Measurements from ENCODE around the gene FUBP3.
A peak's percentile ranks its signal among the peaks of the same experiment; 100 is the strongest.
"Not testable (repeated sequence)": the region's sequence is repeated elsewhere in the genome, so short reads cannot be mapped to it uniquely, and the experiment has no call there.

The FUBP3 gene

DNA sequence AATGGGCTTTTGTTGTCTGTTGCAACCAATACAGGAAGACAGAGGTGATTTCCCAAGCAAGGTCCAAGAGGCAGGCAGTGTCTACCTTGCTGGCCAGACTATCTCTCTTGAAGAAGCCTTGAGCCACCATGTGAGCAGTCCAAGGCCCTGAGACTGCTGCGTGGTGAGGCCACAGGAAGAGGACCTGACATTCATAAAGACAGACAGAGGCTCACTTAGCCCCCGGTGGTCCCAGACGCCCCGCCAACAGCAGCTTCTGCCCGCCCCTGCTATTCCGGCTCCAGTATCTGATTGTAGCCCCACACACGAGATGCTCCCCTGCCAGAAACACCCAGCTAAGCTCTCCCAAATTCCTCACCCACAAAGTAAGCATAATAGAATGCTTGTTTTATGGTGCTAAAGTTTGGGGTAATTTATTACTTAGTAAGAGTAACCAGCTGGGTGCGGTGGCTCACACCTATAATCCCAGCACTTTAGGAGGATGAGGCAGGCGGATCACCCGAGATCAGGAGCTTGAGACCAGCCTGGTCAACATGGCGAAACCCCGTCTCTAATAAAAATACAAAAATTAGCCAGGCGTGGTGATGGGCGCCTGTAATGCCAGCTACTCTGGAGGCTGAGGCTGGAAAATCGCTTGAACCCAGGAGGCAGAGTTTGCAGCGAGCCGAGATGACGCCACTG lies 22.8 kb upstream of the FUBP3 start:
- no peak for DNase-seq (ENCODE audit: low read depth in 2 of 2)

DNA sequence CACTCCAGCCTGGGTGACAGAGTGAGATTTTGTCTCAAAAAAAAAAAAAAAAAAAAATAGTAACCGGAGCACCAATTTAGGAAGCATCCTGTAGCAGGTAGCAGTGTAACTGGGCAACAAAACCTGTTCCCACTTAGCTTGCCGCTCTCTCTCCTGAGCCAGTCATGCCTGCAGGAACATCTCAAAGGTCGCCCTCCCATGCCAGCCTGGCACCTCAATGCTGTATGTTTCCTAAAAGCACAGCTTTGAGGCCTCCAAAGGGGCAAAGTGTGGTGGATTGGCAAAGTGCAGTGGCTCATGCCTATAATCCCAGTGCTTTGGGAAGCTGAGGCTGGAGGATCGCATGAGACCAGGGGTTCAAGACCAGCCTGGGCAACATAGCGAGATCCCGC lies 22.3 kb upstream of the FUBP3 start:
- no peak for DNase-seq (ENCODE audit: low read depth in 2 of 2)

DNA sequence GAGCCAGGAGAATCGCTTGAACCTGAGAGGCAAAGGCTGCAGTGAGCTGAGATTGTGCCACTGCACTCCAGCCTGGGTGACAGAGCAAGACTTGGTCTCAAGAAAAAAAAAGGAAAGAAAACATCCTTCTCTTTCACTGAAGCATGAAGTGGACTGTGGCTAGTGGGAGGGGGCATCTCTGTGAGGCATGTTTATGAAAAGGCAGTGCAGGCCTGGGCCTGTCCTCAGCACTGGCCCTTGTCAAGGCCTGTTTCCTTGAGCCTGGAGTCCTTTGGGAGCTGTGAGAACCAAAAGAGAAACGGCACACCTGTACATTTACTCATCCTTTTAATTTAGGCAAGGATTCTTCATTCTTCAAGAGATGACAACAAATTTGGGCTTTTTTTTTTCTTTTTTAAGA lies 18.3 kb upstream of the FUBP3 start:
- no peak for DNase-seq (ENCODE audit: low read depth in 2 of 2)

DNA sequence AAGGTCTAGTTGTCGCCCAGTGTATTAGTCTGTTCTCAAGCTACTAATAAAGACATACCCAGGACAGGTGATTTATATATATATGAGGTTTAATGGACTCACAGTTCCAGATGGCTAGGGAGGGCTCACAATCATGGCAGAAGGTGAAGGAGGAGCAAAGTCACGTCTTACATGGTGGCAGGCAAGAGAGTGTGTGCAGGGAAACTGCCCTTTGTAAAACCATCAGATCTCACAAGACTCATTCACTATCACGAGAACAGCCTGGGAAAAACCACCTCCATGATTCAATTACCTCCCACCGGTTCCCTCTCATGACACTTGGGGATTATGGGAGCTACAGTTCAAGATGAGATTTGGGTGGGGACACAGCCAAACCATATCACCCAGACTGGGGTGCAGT lies 16.9 kb upstream of the FUBP3 start:
- not testable (repeated sequence) for DNase-seq (ENCODE audit: low read depth in 2 of 2)

DNA sequence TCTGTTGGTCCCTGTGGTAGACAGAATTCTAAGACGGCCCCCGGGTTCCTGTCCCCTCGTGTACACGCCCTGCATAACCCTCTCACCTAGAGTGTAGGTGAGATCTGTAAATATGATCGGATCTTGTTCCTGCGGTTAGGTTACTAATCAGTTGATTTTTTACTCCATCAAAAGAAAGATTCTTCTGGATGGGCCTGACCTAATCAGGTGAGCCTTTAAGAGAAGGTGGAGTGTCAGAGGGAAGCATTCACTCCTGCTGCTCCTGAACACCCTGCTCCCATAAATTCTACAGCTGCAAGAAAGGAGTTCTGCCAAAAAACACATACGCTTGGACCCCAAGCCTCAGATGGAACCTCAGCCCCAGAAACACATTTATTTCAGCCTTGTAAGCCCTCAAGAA lies 15.6 kb upstream of the FUBP3 start:
- DNase-seq (ENCODE audit: low read depth in 2 of 2), result no peak

DNA sequence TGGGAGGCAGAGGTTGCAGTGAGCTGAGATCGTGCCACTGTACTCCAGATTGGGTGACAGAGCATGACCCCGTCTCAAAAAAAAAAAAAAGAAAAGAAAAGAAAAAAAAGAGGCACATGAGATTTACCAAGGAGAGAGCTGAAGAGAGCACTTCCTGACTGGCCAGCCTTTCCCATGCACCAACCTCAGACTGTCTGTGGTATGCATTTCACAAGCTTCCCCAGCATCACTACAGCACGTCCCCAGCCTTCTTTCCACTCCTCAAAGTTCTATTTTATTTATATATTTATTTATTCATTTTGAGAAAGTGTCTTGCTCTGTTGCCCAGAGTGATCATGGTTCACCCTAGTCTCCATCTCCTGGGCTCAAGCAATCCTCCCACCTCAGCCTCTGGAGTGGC lies 13.6 kb upstream of the FUBP3 start:
- no peak for DNase-seq (ENCODE audit: low read depth in 2 of 2)

DNA sequence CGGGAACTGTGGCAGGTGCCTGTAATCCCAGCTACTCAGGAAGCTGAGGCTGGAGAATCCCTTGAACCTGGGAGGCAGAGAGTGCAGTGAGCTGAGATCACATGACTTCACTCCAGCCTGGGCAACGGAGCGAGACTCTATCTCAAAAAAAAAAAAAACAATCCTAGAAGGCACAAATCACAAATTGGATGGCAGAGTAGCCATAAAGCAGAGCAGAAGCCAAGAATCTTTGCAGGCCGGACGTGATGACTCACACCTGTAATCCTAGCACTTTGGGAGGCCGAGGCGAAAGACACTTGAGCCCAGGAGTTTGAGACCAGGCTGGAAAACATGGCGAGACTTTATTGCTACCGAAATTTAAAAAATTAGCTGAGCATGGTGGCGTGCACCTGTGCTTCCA lies 9.2 kb upstream of the FUBP3 start:
- no peak for DNase-seq (ENCODE audit: low read depth in 2 of 2)

DNA sequence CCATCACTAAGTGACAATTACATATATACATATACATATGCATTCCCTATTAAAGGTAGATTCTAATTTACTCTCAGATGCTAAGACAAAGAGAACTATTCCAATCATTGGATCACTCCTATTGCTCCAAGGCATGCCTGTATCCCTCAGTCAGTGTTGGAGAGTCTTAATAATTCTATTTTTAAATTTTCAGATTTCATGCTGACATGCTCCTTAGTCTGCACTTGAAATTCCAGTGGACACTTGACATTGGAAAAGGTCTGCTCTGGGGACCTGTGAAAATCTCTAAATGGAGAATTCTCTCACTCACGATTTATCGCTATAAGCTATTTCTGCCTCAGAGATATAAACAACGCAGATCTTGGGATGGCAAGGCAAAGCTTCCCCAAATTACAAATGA lies 3.9 kb upstream of the FUBP3 start:
- DNase-seq (ENCODE audit: low read depth in 2 of 2), result no peak

DNA sequence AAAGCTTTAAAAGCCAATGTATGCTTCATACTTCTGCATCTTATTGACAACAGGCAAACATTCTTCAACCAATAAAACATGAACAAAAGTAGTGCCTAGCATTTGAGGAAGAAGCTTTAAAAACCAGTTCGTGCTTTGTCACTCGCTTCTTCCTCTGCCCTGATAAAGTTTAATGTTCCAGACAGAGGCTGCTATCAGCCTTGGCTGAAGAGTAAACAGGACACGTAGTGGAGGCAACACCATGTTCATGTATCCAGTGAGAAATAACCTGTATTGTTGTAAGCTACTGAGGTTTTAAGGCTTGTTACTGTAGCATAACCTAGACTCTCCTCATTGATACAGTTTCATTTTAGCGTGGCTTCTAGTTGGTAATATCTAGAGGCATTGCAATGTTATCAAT lies 3.2 kb upstream of the FUBP3 start:
- DNase-seq (ENCODE audit: low read depth in 2 of 2), result no peak

DNA sequence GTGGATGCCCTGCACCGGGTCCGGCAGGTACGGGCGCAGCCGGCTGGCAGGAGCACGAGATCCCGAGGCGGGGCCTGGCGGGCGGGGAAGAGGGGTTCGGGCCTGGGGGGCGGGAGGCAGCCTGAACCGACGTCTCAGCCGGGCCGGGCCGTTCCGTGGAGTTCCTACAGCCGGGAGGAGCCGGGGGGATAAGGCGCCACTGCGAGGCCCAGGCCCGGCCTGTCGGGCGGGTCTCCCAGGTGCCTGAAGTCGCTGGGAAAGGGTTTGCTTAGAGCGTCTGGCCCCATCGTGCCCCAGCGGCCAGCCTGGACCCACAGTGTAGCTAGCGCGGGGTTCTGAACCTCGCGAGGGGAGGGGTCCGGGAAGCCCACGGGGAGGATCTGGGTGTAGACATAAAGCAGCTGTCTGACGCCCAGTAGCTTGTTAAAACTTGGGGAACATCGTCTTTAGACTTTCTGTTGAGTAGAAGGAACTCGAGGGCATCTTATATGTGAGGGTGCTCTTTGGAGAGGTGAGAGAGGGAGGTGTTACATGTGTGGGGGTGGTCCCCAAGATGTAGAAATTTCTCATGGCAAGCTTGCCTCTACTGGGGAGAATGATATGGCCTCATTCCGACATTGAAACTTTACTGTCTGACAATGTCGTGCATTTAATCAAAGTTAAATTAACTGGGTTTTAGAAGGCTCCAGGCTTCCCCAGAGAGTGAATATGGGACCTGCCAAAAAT lies 524 bp downstream of the FUBP3 start:
- DNase-seq (ENCODE audit: low read depth in 2 of 2), result peak in 1 of 2 experiments; percentile 1

DNA sequence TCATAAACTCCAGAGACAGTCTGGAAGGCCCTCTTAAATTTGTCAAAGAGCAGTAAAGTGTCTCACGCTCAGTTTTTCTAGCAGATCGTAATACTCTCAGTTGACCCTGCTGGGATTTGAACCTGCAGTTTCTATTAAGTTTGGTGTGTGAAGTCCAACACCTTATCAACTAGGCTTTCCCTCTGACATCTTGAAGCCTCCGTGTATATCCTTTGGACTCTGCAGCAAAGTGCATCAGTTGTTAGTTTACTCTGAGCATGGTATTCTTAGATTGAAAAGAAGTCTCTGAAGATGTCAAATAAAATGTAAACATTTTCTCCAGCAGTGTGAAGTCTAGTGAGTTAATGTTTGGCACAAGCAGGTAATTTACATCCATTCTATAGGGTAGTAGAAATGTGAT lies 2.4 kb downstream of the FUBP3 start:
- DNase-seq (ENCODE audit: low read depth in 2 of 2), result no peak

DNA sequence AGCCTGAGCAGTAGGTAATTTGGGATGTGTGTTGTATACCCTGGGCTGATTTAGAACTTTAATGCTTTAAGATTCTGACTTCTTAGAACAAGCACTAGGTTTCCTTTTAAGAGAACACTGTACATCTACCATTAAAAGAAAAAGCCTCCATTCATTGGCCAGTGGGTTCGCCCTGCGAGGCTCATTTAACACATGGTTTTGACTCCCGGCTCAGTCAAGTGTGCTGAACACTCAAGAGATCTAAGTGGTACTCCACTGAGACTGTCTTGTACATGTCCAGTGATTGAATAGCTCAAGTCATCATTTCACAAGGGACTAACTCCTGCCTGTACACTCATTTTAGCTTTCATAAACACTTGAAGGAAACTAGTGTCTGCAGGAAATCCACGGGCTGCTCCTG lies 3.9 kb downstream of the FUBP3 start:
- no peak for DNase-seq (ENCODE audit: low read depth in 2 of 2)

DNA sequence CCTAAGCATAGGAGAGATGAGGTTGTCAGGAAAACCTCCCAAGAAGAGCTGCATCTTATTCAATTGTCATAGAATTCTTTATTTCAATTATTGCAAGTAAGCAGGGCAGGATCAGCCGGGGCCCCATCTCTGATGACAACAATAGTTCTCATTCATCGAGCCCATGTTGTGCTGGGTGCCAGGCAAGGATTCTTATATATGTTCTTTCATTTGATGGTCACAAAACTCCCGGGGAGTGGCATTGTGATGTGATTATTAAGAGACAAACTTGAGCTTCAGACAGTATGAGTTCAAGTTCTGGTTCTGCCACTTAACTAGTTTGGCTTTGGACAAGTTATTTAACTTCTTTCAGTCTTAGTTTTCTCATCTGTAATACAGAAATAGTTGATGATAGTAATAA lies 8.5 kb downstream of the FUBP3 start:
- no peak for DNase-seq (ENCODE audit: low read depth in 2 of 2)

DNA sequence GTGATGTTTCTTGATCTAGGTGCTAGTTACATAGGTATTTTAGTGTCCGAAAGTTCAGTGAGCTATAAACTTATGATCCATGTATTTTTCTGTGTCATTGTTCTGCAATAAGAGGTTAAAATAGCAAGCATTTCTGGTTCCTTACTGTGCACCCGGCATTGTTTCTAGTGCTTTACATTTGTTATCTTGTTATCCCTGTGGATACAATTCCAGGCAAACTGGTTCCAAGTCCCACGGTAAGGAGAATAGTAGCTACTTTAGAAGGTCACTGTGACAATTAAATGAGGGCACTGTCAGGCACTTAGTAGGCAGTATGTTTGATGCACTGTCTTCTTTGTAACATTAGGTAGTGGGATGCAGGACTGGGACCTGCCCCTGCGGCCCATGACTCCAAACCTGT lies 9.0 kb downstream of the FUBP3 start:
- no peak for DNase-seq (ENCODE audit: low read depth in 2 of 2)

DNA sequence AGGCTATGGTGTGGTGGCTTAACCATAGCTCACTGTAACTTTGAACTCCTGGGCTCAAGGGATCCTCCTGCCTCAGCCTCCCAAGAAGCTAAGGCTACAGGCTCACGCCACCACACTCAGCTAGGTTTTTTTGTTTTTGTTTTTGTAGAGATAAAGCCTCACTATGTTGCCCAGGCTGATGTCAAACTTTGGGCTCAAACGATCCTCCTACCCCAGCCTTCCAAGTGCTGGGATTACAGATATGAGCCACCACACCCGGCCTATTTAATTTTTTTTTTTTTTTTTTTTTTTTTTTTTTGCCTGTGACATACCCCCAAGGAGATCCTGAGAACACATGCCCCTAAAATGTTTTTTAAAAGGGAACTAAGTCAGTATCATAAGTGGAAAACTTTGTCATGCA lies 10.4 kb downstream of the FUBP3 start:
- no peak for DNase-seq (ENCODE audit: low read depth in 2 of 2)

DNA sequence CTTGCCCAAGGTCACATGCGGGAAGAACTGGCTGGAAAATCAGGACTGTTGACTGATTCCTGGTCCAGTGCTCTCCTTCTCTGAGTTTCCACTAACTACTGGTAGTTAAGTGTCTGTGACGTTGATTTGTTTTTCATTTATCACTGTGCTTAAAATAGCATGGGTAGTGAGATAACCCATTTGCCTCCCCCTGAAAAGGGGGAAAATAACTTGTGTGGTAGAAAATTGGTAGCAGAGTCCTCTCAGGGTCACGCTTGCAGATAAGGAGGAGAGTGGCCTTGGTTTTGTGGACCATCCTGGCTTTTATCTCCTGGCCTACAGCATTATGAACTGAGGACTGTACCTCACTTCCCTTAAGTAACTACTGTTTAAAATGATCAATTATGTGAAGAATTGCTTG lies 10.9 kb downstream of the FUBP3 start:
- no peak for DNase-seq (ENCODE audit: low read depth in 2 of 2)

DNA sequence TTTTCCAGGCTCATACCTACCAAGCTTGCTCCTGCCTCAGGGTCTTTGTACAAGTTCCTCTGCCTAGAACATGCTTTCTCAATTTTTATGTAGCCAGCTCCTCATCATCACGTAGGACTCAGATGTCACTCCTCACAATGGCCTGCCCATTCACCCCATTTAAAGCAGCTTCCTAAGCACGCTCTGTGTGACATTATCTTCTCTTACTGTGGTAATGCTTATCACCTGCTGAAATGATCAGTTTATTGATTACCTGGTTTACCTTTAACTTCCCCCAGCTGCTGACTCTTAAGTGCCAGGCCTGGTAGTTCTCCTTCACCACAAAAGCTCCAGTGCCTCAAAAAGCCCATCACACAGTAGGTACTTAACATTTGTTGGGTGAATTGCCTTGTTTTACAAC lies 13.6 kb downstream of the FUBP3 start:
- DNase-seq (ENCODE audit: low read depth in 2 of 2), result no peak

DNA sequence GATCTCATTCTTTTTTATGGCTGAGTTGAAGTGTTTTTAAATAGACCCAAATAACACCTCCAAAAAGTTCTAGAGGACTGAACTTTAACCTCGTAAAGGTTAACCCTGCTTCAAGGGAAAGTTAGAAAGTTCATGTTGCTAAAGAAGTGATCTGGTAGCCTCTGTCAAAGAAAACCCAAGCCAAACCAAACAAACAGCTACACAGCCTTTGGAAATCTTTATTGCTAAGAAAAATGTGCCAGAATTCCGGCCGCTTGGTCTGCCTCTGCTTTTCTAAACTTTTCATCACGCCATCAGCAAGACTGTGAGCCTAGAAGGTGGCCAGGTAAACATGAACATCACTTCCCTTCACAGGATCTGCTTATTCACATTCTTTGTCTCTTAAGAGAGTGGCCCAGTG lies 17.9 kb downstream of the FUBP3 start:
- no peak for DNase-seq (ENCODE audit: low read depth in 2 of 2)

DNA sequence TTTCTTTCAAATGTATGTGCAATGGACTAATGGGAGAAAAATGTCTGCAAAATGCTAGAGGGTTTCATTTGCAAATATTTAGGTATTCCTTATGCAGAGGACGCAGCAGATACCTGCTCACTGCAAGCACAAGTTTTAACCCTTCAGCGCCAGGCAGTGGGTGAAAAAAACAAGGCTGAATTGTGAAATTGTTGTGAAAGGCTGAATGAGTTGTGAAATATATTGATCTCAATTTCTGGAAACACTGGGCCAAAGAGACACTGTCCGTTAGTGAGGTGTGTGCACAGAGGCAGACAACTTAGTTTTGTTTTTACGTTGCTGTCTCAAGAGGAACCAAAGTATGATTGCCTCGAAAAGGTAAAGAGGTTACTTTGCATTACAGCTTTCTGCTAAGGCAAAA lies 18.8 kb downstream of the FUBP3 start:
- no peak for DNase-seq (ENCODE audit: low read depth in 2 of 2)

DNA sequence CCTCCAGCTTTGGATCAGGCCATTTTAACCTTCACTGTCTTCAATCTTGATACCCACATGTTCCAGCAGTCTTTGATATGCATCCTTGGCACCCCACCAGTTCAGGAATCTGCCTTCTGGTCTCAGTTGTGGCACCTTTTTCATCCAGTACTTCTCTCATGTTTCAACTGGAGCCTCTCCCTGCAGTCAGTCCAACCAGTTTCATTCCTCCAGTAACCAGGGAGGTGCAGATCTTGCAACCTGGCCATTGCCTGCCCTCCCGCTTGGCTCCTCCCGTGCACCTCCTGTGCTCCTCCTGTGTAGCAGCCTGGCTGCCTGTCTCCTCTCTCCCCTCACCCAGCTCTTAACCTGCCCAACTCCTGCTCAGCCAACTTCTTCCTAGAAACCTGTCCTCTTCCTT lies 20.2 kb downstream of the FUBP3 start:
- no peak for DNase-seq (ENCODE audit: low read depth in 2 of 2)

DNA sequence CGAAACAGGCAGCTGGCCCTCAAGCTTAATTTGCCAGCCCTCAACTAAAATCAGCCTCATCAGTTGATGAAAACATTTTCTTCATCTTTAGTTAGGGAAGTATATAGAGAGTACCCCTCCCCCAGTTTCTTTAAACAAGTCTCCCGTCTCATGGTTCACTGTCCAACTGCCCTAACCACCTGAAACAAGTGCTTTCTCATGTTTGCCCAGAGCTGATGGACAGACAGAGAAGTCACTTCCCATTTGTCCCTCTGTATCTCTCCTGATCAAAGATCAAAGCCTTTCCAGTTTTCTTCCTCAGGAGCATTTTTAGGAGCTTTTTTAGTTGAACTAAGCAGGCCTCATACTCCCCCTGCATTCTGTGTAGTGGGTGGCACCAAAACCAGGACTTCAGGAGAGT lies 21.7 kb downstream of the FUBP3 start:
- DNase-seq (ENCODE audit: low read depth in 2 of 2), result no peak

DNA sequence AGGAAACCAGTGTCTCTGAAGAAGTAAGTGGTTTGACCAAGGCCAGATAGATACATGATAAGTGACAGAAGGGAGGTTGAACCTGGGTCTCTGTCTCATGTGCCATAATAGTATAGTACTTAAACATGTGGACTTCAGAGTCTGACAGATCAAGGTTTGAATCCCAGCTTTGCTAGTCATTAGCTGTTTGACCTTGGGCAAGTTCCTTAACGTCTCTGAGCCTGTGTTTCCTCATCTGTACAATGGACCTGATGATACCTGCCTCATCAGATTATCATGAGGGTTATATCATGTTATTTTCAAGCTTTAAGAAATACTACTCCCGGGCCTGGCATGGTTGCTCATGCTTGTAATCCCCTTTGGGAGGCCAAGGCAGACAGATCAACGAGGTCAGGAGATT lies 24.9 kb downstream of the FUBP3 start:
- DNase-seq (ENCODE audit: low read depth in 2 of 2), result no peak

DNA sequence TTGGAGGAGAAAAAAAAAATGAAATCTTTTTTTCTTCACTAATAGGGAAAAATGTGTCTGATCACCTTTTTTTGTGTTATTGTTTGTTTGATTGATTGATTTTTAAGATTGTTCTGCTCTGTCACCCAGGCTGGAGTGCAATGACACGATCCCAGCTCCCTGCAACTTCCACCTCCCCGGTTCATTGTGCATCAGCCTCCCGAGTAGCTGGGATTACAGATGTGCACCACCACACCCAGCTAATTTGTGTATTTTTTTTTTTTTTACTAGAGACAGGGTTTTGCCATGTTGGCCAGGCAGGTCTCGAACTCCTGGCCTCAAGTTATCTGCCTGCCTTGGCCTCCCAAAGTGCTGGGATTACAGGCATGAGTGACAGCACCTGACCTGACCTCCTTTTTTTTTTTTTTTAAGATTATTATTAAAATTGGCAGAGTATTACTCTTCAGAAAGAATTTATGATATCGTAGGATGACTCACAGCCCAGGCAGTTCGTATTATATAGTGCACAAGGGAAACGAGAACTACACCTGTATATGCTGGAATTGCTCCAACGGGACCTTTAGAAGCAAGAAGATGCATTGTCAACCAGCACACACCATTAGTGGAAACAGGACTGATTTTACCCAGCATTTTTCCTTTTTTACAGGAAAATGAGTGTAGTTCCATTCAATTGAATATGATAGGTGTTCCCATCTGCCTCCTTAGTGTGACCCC lies 27.7 kb downstream of the FUBP3 start:
- no peak for DNase-seq (ENCODE audit: low read depth in 2 of 2)
